Esophagus muscularis mucosa (tissue), 4 donors: ENCODE data around the gene KCNAB2.

Source experiments
- CTCF ChIP-seq, 3 experiments: fragments of 200-600 bp in 2 of 3; fragments of 450-650 bp in 1 of 3; sonication (generic) in 2 of 3; IDR thresholded peaks; one replicate each; pipeline ENCODE4 v1.5.1; 2017 to 2019; ENCODE audit warnings: antibody characterized with exemption in 3 of 3, mild to moderate bottlenecking in 2 of 3, moderate library complexity in 1 of 3
- EP300 ChIP-seq: sonication (generic); formaldehyde crosslinking; IDR thresholded peaks from one replicate; pipeline ENCODE4 v1.6.1; 2017; ENCODE audit warnings: antibody characterized with exemption
- POLR2A ChIP-seq: fragments of 450-650 bp; IDR thresholded peaks from one replicate; pipeline ENCODE4 v1.6.1; 2017; ENCODE audit warnings: antibody characterized with exemption, moderate library complexity, mild to moderate bottlenecking, low read depth
- POLR2AphosphoS5 ChIP-seq, 2 donors: sonication (generic); formaldehyde crosslinking; IDR thresholded peaks; one replicate each; pipeline ENCODE4 v1.6.1; 2017; ENCODE audit warnings: antibody characterized with exemption in 2 of 2

DNA sequence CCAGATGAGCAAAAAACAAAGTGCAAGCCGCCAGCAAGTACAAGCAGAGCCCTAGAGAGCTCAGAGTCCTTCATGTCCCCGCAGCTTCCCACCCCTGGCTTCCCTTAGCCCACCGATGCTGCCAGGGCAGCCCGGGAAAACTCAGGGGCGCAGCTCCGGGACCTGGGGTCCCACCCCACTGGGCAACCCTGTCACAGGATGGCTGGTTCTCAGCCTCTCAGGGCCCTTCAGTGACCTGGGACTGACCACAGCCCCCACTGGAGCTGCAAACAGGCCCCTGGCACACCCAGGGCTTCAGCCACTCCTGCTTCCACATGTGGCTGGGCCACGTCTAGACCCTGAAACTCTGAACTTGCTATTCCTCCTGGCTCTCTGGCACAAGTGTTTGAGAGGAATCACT is 84.9 kb downstream of the KCNAB2 start:
- TF ChIP-seq POLR2AphosphoS5 (IDR thresholded peaks at IDR 0.05) (no peak), CTCF (IDR thresholded peaks at IDR 0.05) (no peak), EP300 (no peak), POLR2A (no peak)
